HepG2 (cell line): ENCODE measurements around the gene EIF5. TPM values are rescaled to one million over a fixed set of nuclear protein-coding genes. Genes with fewer than 3 reads are reported as not detected.
A peak's percentile ranks its signal among the peaks of the same experiment; 100 is the strongest.

ENCODE experiments used
- ATAC-seq: fragments of 200-7000 bp; cut with Tn5 transposase; 3 replicates; pipeline ENCODE4 v1.9.1; 2020; ENCODE audit warnings: mild to moderate bottlenecking, moderate library complexity
- BruUV-seq: library from RNA; stranded (reverse); fragments of 400-500 nt; replicated peaks from 2 replicates; lab custom pipeline; 2021; lab: Mats Ljungman, UMichigan
- CTCF ChIA-PET: fragments of 300-600 bp; formaldehyde crosslinking; extraction: SDS; loops from one replicate; lab custom pipeline; 2021; ENCODE audit warnings: low total read pairs, inconsistent platforms, low intra/inter-chr PET ratio; lab: Yijun Ruan, JAX
- POLR2A ChIA-PET: fragments of 350-600 bp; sonication (Branson Sonifier 250); formaldehyde crosslinking; loops from one replicate; lab custom pipeline; 2020; ENCODE audit warnings: antibody characterized with exemption, inconsistent platforms; lab: Yijun Ruan, JAX
- DNase-seq: peaks from one replicate; pipeline ENCODE4 v3.0.0-alpha.2; 2015; ENCODE audit warnings: low spot score
- FAIRE-seq: peaks from 3 replicates; lab custom pipeline; 2011; peaks lifted over from hg19 to GRCh38; lab: Jason Lieb, UNC
- H2AFZ ChIP-seq: one replicate; pipeline ENCODE4 v1.6.1; 2011; ENCODE audit warnings: low read length, inconsistent platforms
- H3K27ac ChIP-seq: fragments of 300-600 bp; 3 replicates; pipeline ENCODE4 v1.8.0; 2011; ENCODE audit warnings: mixed run types, mild to moderate bottlenecking, mixed read lengths, low read length, inconsistent platforms; ENCODE audit not compliant: insufficient read depth; ENCODE audit errors: extremely low read length
- H3K27me3 ChIP-seq, 2 experiments: fragments of 200-600 bp in 1 of 2; 2 replicates in 1 of 2; 3 replicates in 1 of 2; pipeline versions ENCODE4 v1.6.0 to v1.8.0; 2011; ENCODE audit warnings: low read length in 2 of 2, mild to moderate bottlenecking in 2 of 2, moderate library complexity in 2 of 2, inconsistent platforms in 1 of 2; ENCODE audit not compliant: insufficient read depth in 2 of 2, control insufficient read depth in 1 of 2
- H3K36me3 ChIP-seq, 2 experiments: fragments of 200-600 bp in 1 of 2; replicated peaks in 1 of 2; 2 replicates in 1 of 2; 3 replicates in 1 of 2; pipeline versions ENCODE4 v1.5.1 to v1.8.0; 2011; ENCODE audit warnings: low read length in 2 of 2, inconsistent platforms in 1 of 2; ENCODE audit not compliant: insufficient read depth in 2 of 2, control insufficient read depth in 1 of 2
- H3K4me1 ChIP-seq: 2 replicates; pipeline ENCODE4 v1.5.1; 2012; ENCODE audit warnings: low read length, inconsistent platforms; ENCODE audit not compliant: insufficient read depth
- H3K4me2 ChIP-seq: 2 replicates; pipeline ENCODE4 v1.6.0; 2011; ENCODE audit warnings: low read depth, low read length, inconsistent platforms
- H3K4me3 ChIP-seq, 3 experiments: fragments of 200-600 bp in 1 of 3; sonication (generic), shearing (Covaris generic) in 1 of 3; replicated peaks in 1 of 3; 2 replicates each; pipeline ENCODE4 v1.5.1; 2011 to 2016; ENCODE audit warnings: low read length in 3 of 3, inconsistent platforms in 2 of 3, low read depth in 2 of 3, mild to moderate bottlenecking in 2 of 3, control low read depth in 1 of 3, mixed read lengths in 1 of 3; ENCODE audit not compliant: insufficient read depth in 1 of 3
- H3K79me2 ChIP-seq: one replicate; pipeline ENCODE4 v1.6.1; 2011; ENCODE audit warnings: low read length, inconsistent platforms; ENCODE audit not compliant: insufficient read depth
- H3K9ac ChIP-seq: 2 replicates; pipeline ENCODE4 v1.6.0; 2011; ENCODE audit warnings: mild to moderate bottlenecking, low read depth, low read length, inconsistent platforms; ENCODE audit not compliant: insufficient read depth
- H3K9me3 ChIP-seq: 2 replicates; pipeline ENCODE4 v1.5.1; 2012; ENCODE audit warnings: mild to moderate bottlenecking, low read length
- H4K20me1 ChIP-seq: 2 replicates; pipeline ENCODE4 v1.6.0; 2011; ENCODE audit warnings: inconsistent platforms, mild to moderate bottlenecking, low read length, moderate library complexity; ENCODE audit not compliant: insufficient read depth
- CHD2 ChIP-seq: IDR thresholded peaks from 2 replicates; pipeline ENCODE4 v1.6.1; 2011; ENCODE audit warnings: low read depth, low read length, improper control_type of control experiment
- ONECUT2 ChIP-seq: sonication (generic); formaldehyde crosslinking; IDR thresholded peaks from 2 replicates; pipeline ENCODE4 v1.4.0; 2020; ENCODE audit warnings: missing genetic modification reagents
- POLR2AphosphoS2 ChIP-seq: IDR thresholded peaks from 2 replicates; pipeline ENCODE4 v1.6.1; 2011; ENCODE audit warnings: low read depth, low read length, improper control_type of control experiment
- POLR2G ChIP-seq: fragments of 200-400 bp; formaldehyde crosslinking; IDR thresholded peaks from 2 replicates; pipeline ENCODE4 v1.6.1; 2018; ENCODE audit warnings: mild to moderate bottlenecking, low read depth, low read length, moderate library complexity
- RBFOX2 ChIP-seq: fragments of 200-400 bp; formaldehyde crosslinking; IDR thresholded peaks from 2 replicates; pipeline ENCODE4 v1.6.1; 2017; ENCODE audit warnings: low read depth, mild to moderate bottlenecking, low read length
- RXRA ChIP-seq: sonication (generic); formaldehyde crosslinking; IDR thresholded peaks from 2 replicates; pipeline ENCODE4 v1.5.1; 2020; ENCODE audit warnings: missing genetic modification reagents
- SP1 ChIP-seq, 2 experiments: fragments of 450-650 bp in 1 of 2; sonication (generic) in 1 of 2; formaldehyde crosslinking in 1 of 2; IDR thresholded peaks; 2 replicates each; pipeline versions ENCODE4 v1.4.0 to v1.6.1; 2016 to 2020; ENCODE audit warnings: missing genetic modification reagents in 1 of 2
- ZNF280B ChIP-seq: sonication (generic); formaldehyde crosslinking; IDR thresholded peaks from 2 replicates; pipeline ENCODE4 v1.5.0; 2020; ENCODE audit warnings: missing genetic modification reagents, mild to moderate bottlenecking, borderline replicate concordance
- ZNF609 ChIP-seq: sonication (generic); formaldehyde crosslinking; IDR thresholded peaks from 2 replicates; pipeline ENCODE4 v1.4.0; 2020; ENCODE audit warnings: mild to moderate bottlenecking, missing genetic modification reagents, borderline replicate concordance
- WGBS: methylation state at CpG from one replicate; pipeline ENCODE4 v1.1.6; 2017; ENCODE audit warnings: low lambda C conversion rate; 5-methylcytosine and 5-hydroxymethylcytosine counted together
- in situ Hi-C: cut with HindIII; loops from 2 replicates; pipeline ENCODE4 v1.10.0; 2017; ENCODE audit warnings: low pct_unique_long_range_greater_than_20kb; ENCODE audit not compliant: extremely low pct_ligation_motif_present
- intact Hi-C: fragments of 100-400 bp; cut with micrococcal nuclease; formaldehyde crosslinking; loops from one replicate; pipeline ENCODE4 v1.10.0; 2022; ENCODE audit not compliant: unreplicated experiment
- polyA plus RNA-seq, 8 experiments: library from polyadenylated mRNA; depleted of rRNA in 3 of 8; stranded (reverse) in 7 of 8; unstranded in 1 of 8; fragments of >200 nt; fragmentation: Illumina TruSeq in 4 of 8; extraction: Trizol in 4 of 8; gene quantifications; 2 replicates each; pipeline versions ENCODE4 v1.2.1 to v1.2.3, GENCODE V29; 2011 to 2016; ENCODE audit warnings: low read depth in 4 of 8, missing spikeins in 1 of 8, mixed read lengths in 1 of 8; ENCODE audit not compliant: insufficient read depth in 1 of 8
- total RNA-seq, 5 experiments: library from RNA; depleted of rRNA; stranded (reverse); fragments of >200 nt; fragmentation: Illumina TruSeq; extraction: Trizol; gene quantifications; 2 replicates each; pipeline ENCODE4 v1.2.3, GENCODE V29; 2016; ENCODE audit warnings: low read depth in 1 of 5

Gene EIF5
- total and polyA plus RNA-seq, 2 of the 13 experiments (the other 11 are each of a cell fraction or from before 2014, with no cell fraction given), result 189 to 281 TPM

GRCh38 chr14:103339561-103339960 is 5.5 kb downstream of the EIF5 start:
- Histone ChIP-seq H3K79me2 (peaks cover 27% of the 10 kb centered on the region), H3K4me2 (no peak overlapping the region)
- CTCF ChIA-PET, result no interaction called here
- TF ChIP-seq ONECUT2 (CRISPR knock-in tag), result no peak
- TF ChIP-seq POLR2AphosphoS2, result 0 out of 2 replicates have a peak, but pooled peaks have one; percentile 18
- TF ChIP-seq, all 625 proteins: peak for 1
- no peak overlapping the region for H3K4me3 ChIP-seq
- peaks cover 34 to 83% of the 10 kb centered on the region in 2 experiments for H3K36me3 ChIP-seq
- in situ Hi-C loops, result no loop called here
- FAIRE-seq (no peak), ATAC-seq (no peak), DNase-seq (no peak)
- H3K9ac ChIP-seq, result no peak overlapping the region
- no TSS peak for BruUV-seq
- POLR2A ChIA-PET, result no interaction called here
- peaks cover 34% of the 10 kb centered on the region for H3K4me1 ChIP-seq
- no peaks in the 10 kb centered on the region; a peak in 1 of 5 replicates for H3K27me3 ChIP-seq
- H4K20me1 ChIP-seq, result peaks cover 40% of the 10 kb centered on the region
- intact Hi-C loops, result no loop called here
- H2AFZ ChIP-seq, result no peak overlapping the region
- no peaks in the 10 kb centered on the region for H3K9me3 ChIP-seq
- no peak overlapping the region for H3K27ac ChIP-seq
- WGBS, result 80% methylated on average over 6 of the region's 6 CpGs

- Histone ChIP-seq H3K4me1 (peaks cover 38% of the 10 kb centered on the region), H2AFZ (no peak overlapping the region), H4K20me1 (peaks cover 32% of the 10 kb centered on the region), H3K9ac (no peak overlapping the region), H3K4me3 (no peak overlapping the region), H3K79me2 (peaks cover 19% of the 10 kb centered on the region), H3K27me3 (no peaks in the 10 kb centered on the region), H3K9me3 (no peaks in the 10 kb centered on the region), H3K27ac (no peak overlapping the region), H3K4me2 (no peak overlapping the region), H3K36me3 (peaks cover 33 to 77% of the 10 kb centered on the region in 2 experiments)
- intact Hi-C loops (no loop called here), in situ Hi-C loops (no loop called here)
- FAIRE-seq (no peak), ATAC-seq (no peak), DNase-seq (no peak)
- TF ChIP-seq RBFOX2 (peak; percentile 69), ZNF280B (CRISPR knock-in tag) (no peak), SP1 (IDR thresholded peaks at IDR 0.05) (no peak), SP1 (CRISPR knock-in tag; IDR thresholded peaks at IDR 0.05) (no peak), POLR2G (0 out of 2 replicates have a peak, but pooled peaks have one; percentile 15), ZNF609 (CRISPR knock-in tag) (no peak), CHD2 (no peak), RXRA (CRISPR knock-in tag) (no peak)
- no TSS peak for BruUV-seq
- WGBS, result 97% methylated on average over 6 of the region's 6 CpGs
- POLR2A ChIA-PET, result no interaction called here
- CTCF ChIA-PET, result no interaction called here
These were observed 6.6 kb downstream of the EIF5 start for GRCh38 chr14:103340480-103341212.
